Daoy (cell line): ENCODE results near the gene ZYG11A. TPM values are rescaled to one million over a fixed set of nuclear protein-coding genes. Genes with fewer than 3 reads are reported as not detected.

Source experiments
- DNase-seq: peaks from one replicate; pipeline ENCODE4 v3.0.0-alpha.2; 2015; ENCODE audit warnings: low read depth
- total RNA-seq: library from RNA; depleted of rRNA; stranded (reverse); fragments of >200 nt; shearing (Covaris generic); gene quantifications from 2 replicates; pipeline ENCODE4 v1.2.3, GENCODE V29; 2014

Gene ZYG11A
- total RNA-seq, 1 experiment from 2014 or later, result 2.5 TPM

GRCh38 chr1:52876843-52877242 is 34.3 kb downstream of the ZYG11A start:
- no peak for DNase-seq

GRCh38 chr1:52877554-52877953 is 35.0 kb downstream of the ZYG11A start:
- no peak for DNase-seq

GRCh38 chr1:52880206-52880605 is 37.6 kb downstream of the ZYG11A start:
- no peak for DNase-seq

- no peak for DNase-seq
Observed at GRCh38 chr1:52887483-52887882, 44.9 kb downstream of the ZYG11A start.

GRCh38 chr1:52892424-52893215 is 50.1 kb downstream of the ZYG11A start:
- DNase-seq, result no peak

- DNase-seq, result peak; percentile 22
Observed at GRCh38 chr1:52899445-52899894, 56.9 kb downstream of the ZYG11A start.

- no peak for DNase-seq
Observed at GRCh38 chr1:52900402-52900801, 57.8 kb downstream of the ZYG11A start.

GRCh38 chr1:52901384-52901783 is 58.8 kb downstream of the ZYG11A start:
- DNase-seq, result no peak

GRCh38 chr1:52904208-52904926 is 61.8 kb downstream of the ZYG11A start:
- DNase-seq, result no peak

GRCh38 chr1:52904927-52905698 is 62.6 kb downstream of the ZYG11A start:
- peak; percentile 37 for DNase-seq

GRCh38 chr1:52906135-52906603 is 63.6 kb downstream of the ZYG11A start:
- no peak for DNase-seq

- no peak for DNase-seq
Observed at GRCh38 chr1:52907068-52907811, 64.7 kb downstream of the ZYG11A start.

- DNase-seq, result no peak
Observed at GRCh38 chr1:52907812-52908153, 65.2 kb downstream of the ZYG11A start.

- no peak for DNase-seq
Observed at GRCh38 chr1:52911541-52911940, 69.0 kb downstream of the ZYG11A start.

- DNase-seq, result no peak
Observed at GRCh38 chr1:52913014-52913413, 70.5 kb downstream of the ZYG11A start.

- DNase-seq, result peak; percentile 23
Observed at GRCh38 chr1:52913537-52913936, 71.0 kb downstream of the ZYG11A start.

- no peak for DNase-seq
Observed at GRCh38 chr1:52914463-52914862, 71.9 kb downstream of the ZYG11A start.

- DNase-seq, result no peak
Observed at GRCh38 chr1:52915211-52915854, 72.8 kb downstream of the ZYG11A start.

GRCh38 chr1:52915855-52916220 is 73.3 kb downstream of the ZYG11A start:
- no peak for DNase-seq

GRCh38 chr1:52916241-52916975 is 73.8 kb downstream of the ZYG11A start:
- no peak for DNase-seq
